GM21526 (cell line): ENCODE data around the gene LGI1.

Experiments used
- ATAC-seq: cut with Tn5 transposase; IDR thresholded peaks from one replicate; pipeline ENCODE4 v1.9.1; 2021; ENCODE audit warnings: moderate library complexity; ENCODE audit not compliant: unreplicated experiment, low FRiP score

The LGI1 gene

GRCh38 chr10:93757801-93758507 lies at the start of gene LGI1:
Gene LGI1 (plus strand): TSS chr10:93757936. CDS start chr10:93758145, 209 bp downstream.
- ATAC-seq = no peak

DNA sequence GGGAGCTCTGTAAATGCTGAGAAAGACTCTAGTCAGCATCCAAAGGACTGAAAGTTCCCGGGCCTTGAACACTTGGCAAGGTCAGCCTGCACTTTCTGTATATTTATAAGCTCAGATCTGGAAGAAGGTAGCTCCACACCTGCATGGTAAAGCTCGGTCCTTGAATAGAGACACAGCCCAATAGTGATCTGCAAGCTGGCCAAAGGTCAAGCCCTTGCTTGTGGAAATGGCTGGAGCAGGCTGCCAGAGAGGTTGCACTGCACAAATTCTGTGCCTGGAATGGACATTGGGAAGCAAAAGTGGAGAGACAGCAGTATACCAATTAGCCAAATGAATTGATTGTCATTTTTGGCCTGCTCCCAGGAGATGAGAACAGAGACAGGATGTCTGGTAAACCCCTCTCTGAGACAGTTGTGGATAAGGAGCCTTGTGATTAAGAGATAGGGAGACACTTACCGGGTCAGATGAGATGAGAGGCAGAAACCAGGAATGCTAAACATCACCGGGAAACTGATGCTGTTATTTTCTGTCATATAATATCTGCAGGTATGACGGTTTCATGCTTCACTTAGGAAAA lies 47.3 kb upstream of the LGI1 start:
- ATAC-seq = no peak

- no peak for ATAC-seq
These were observed 45.8 kb upstream of the LGI1 start for GRCh38 chr10:93711891-93712290.

DNA sequence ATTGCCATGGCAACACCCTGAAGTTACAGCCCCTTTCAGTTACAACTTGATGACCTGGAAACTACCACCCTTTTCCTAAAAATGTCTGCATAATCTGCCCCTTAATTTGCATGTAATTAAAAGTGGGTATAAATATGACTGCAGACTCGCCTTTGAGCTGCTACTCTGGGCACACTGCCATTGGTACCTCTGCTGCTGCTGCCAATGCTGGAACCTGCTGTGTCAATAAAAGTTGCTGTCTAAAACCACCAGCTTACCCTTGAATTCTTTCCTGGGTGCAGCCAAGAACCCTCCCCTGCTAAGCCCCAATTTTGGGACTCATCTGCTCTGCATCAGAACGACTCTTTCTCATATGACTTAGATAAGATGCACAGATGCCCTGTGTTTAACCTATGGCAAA lies 45.1 kb upstream of the LGI1 start:
- no peak for ATAC-seq

DNA sequence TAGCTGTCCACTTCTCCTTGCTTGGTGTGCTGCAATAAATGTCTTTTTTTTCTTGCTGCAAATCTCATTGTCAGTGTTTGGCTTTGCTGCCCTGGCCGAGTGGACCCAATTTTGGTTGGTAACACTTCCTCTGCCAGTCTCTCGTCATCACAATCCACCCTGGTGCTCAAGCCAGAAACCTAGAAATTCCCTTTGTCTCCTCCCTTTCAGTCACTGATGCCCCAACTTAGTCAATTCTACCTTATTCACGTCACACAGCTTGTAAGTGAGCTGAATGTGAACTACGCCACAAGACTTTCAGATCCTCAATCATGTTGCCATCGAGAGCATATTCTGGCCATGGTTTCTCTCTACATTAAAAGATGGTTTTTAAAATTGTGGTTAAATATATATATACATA lies 42.4 kb upstream of the LGI1 start:
- ATAC-seq = peak; percentile 91

DNA sequence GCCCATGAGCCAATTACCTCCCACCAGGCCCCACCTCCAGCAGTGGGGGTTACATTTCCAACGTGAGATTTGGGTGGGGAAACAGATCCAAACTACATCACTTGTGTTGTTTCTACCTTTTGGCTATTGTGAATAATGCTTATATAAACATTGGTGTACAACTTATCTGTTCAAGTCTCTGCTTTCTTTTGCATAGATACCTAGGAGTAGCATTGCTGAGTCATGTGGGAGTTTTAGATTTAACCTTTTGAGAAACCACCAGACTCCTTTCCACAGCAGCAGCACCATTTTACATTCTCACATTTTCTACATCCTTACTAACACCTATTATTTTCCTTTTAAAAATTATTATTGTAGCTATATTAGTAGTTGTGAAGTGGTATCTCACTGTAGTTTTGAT lies 41.0 kb upstream of the LGI1 start:
- ATAC-seq = no peak

GRCh38 chr10:93718937-93719725 lies 38.6 kb upstream of the LGI1 start:
- ATAC-seq = peak; percentile 43

DNA sequence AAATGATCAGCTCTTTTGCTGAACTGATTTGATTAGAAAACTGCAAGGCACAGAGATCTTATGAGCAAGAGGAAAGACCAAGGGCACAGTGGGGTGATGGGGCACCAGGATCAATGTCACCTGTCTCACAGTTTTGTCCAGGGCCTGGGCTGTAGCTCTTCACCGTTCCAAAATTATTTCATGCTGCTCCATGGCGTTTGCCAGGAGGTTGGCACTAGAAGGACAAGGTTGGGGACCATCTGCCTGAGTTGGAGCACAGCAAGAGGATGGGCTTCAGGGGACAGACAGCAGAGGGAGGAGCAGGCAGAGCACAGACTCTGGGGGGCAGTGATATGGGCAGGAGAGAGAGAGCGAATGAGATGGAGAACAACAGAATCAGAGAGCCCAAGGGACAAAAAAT lies 37.8 kb upstream of the LGI1 start:
- ATAC-seq = no peak

GRCh38 chr10:93722550-93722949 lies 35.2 kb upstream of the LGI1 start:
- ATAC-seq = no peak

DNA sequence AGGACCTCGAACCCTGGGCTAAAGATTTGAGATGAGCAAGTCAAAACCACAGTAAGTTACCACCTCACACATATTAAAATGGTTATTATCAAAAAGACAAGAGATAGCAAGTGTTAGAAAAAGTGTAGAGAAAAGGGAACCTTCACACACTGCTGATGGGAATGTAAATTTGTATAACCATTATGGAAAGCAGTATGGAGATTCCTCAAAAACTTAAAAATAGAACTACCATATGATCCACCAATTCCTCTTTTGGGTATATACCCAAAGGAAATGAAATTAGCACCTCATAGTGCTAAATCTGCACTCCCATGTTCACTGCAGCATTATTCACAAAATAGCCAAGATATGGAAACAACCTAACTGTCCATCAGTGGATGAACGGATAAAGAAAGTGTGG lies 34.6 kb upstream of the LGI1 start:
- ATAC-seq = no peak

- ATAC-seq = no peak
These were observed 31.7 kb upstream of the LGI1 start for GRCh38 chr10:93726024-93726423.

DNA sequence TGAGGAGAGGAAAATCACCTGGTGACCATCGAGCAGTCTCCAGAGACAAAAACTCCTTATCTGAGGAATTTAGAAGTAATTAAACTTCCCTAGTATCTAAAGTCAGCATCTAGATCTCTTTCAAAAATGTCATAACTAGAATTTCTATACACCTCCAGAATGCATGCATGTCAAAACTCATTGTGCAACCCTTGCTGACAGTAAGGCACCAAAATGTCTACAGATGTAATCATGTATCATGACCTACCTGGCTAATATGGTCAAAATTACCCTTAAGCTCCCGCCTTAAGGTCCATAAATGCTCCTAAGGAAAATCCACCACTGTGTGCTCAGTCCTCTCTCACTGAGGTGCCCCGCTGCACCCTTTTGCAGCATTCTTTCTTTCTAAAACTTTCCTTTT lies 16.4 kb upstream of the LGI1 start:
- ATAC-seq = no peak

DNA sequence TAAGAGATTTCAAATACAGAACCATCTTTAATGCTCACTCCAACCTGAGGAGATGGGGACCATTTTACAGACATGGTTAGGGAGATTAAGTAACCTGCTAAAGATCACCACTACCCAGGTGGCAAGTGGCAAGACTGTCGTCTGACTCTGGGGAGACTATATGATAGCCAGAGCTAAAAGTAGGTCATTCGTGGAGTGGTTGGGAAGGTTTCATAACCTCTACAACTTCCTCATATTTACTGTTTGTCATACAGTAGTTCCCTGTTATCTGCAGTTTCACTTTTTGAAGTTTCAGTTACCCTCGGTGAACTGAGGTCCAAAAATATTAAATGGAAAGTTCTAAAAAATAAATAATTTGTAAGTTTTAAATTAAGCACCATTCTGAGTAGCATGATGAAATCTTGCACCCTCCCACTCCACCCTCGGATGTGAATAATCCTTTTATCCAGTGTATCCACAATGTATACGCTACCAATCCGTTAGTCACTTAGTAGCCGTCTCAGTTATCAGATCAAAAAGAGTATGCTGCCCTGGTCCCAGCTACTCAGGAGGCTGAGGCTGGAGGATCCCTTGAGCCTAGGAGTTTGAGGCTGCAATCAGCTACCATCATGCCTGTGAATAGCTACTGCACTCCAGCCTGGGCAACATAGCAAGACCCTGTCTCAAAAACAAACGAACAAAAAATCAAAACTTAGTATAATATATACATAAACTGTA lies 14.9 kb upstream of the LGI1 start:
- peak; percentile 80 for ATAC-seq

GRCh38 chr10:93745408-93746065 lies 12.2 kb upstream of the LGI1 start:
- ATAC-seq = no peak

DNA sequence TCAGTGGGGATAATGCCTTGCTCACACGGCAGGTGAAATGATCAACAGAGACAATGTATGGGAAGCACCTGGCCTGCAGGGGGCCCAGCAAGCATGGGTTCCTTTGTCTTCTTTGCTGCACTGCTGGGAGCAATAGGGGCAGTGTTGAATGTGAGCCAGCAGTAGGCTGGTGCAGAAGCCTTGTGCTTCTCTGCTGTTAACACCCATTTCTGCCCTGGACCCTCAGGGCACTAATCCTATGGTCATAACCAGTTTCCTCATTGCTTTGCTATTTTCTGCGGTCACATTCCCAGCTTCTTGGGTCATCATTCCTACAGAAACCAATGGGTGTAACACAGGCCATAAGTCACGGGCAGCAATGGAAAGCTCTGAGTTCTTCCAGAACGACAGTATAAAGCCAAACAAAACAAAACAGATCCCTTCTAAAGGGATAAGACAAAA lies 10.9 kb upstream of the LGI1 start:
- ATAC-seq = no peak

DNA sequence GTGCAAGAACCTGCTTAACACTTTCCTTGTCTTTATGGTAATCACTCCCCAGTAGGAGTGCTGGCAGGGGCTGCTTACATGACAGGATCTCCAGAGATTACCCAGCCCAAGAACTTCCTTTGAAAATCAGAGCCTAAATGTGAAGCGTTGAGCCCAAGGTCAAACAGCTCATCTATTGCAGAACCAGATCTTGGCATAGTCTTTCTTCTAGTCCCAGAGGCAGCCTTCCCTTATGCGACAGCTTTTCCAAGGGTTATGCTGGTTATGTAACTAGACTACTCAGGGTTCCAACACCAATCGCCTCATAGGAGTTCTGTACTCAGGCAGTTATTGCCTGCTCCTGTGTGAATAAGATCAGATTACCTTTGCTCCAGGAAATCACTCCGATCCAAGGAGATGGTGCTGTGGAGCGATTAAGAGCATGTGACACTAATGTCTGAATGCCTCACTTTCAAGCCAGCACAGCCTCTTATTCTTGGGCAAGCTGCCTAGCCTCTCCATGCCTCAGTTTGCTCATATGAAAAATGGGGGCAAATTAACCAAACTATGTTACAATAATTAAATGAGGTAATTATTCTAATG lies 8.4 kb upstream of the LGI1 start:
- no peak for ATAC-seq

DNA sequence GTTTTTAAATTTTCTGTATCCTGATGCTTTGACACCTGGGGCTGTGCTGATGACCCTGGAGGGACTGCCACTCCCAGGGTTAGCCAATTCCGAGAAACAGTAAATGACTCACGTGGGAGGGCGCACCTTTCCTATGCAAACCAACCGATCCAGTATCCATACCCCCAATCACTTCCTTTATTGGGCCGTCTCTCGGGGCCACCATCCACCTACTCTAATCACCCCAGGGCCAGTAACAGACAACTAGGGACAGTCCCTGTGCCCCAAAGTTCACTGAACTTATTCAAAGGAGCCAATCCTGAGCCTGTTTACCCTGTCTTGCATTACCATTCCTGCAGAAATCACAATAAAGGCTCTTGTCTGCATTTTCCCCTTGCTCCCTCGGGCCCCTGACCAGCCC lies 6.6 kb upstream of the LGI1 start:
- ATAC-seq = no peak

- ATAC-seq = no peak
These were observed 5.9 kb upstream of the LGI1 start for GRCh38 chr10:93751832-93752231.

DNA sequence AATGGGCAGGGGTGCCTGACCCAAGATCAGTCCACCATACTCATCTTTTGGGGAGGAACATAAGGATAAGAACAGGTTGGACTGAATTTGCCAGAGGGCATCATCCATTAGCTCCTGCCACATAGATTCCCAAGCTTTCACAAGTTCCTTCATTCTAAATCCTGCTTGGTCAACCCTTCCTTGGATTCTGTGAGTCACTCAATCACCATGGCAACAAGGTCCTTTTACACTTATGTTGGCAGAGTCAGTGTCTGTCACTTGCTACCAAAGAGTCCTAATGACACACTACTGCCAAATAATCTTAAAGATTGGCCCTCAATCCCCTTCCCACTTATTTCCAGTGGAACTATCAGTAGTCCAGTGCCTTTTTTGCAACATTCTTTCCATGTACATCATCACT lies 5.0 kb upstream of the LGI1 start:
- ATAC-seq = no peak

GRCh38 chr10:93753621-93754250 lies 4.0 kb upstream of the LGI1 start:
- no peak for ATAC-seq
